Breast epithelium (tissue), 3 donors: ENCODE measurements around the gene ROMO1.
"Not testable (repeated sequence)": the region's sequence is repeated elsewhere in the genome, so short reads cannot be mapped to it uniquely, and the experiment has no call there.

Experiments
- CTCF ChIP-seq, 3 donors: fragments of 450-650 bp; IDR thresholded peaks; one replicate each; pipeline ENCODE4 v1.5.1; 2016 to 2017; ENCODE audit warnings: antibody characterized with exemption in 3 of 3, mild to moderate bottlenecking in 3 of 3, moderate library complexity in 3 of 3
- POLR2A ChIP-seq: fragments of 450-650 bp; IDR thresholded peaks from one replicate; pipeline ENCODE4 v1.6.1; 2016; ENCODE audit warnings: antibody characterized with exemption, mild to moderate bottlenecking, moderate library complexity
- POLR2AphosphoS5 ChIP-seq, 3 donors: sonication (generic); formaldehyde crosslinking; IDR thresholded peaks; one replicate each; pipeline ENCODE4 v1.6.1; 2017; ENCODE audit warnings: antibody characterized with exemption in 3 of 3

GRCh38 chr20:35713120-35713519 is 13.9 kb downstream of the ROMO1 start:
- TF ChIP-seq CTCF (IDR thresholded peaks at IDR 0.05); POLR2AphosphoS5 (IDR thresholded peaks at IDR 0.05); POLR2A: not testable (repeated sequence)
